ENCODE measurements around the gene CYSTM1.

The CYSTM1 gene

DNA sequence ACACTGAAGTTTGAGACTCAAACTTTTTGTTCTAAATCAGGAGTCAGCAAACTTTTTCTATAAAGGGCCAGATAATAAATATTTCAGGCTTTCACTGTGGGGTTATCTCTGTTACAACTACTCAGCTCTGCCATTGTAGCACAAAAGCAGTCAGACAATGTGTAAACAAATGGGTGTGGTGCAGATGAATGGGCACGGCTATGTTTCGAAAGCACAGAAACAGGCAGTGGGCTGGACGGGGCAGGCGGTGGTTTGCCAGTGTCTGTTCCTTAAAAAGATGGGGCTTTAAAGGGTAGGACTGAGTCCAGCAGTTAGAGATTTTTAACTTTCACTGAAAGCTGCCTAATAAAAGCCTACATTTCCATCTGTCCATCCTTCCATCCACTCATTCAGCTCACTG lies 79.0 kb downstream of the CYSTM1 start:
- TF ChIP-seq, protein P1, sequence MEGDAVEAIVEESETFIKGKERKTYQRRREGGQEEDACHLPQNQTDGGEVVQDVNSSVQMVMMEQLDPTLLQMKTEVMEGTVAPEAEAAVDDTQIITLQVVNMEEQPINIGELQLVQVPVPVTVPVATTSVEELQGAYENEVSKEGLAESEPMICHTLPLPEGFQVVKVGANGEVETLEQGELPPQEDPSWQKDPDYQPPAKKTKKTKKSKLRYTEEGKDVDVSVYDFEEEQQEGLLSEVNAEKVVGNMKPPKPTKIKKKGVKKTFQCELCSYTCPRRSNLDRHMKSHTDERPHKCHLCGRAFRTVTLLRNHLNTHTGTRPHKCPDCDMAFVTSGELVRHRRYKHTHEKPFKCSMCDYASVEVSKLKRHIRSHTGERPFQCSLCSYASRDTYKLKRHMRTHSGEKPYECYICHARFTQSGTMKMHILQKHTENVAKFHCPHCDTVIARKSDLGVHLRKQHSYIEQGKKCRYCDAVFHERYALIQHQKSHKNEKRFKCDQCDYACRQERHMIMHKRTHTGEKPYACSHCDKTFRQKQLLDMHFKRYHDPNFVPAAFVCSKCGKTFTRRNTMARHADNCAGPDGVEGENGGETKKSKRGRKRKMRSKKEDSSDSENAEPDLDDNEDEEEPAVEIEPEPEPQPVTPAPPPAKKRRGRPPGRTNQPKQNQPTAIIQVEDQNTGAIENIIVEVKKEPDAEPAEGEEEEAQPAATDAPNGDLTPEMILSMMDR (IDR thresholded peaks at IDR 0.05; ENCODE audit: low read length): no peak
- TF ChIP-seq EZH2 (IDR thresholded peaks at IDR 0.05; ENCODE audit: borderline replicate concordance, low read length): no peak
- Histone ChIP-seq H2AFZ (ENCODE audit: low read length) (no peak overlapping the region), H4K20me1 (ENCODE audit: insufficient read depth, low read length) (no peaks in the 10 kb centered on the region), H3K4me3 (ENCODE audit: low read depth, low read length, poor library complexity, severe bottlenecking) (no peak overlapping the region), H3K27me3 (ENCODE audit: insufficient read depth, low read length) (no peaks in the 10 kb centered on the region), H3K9me3 (ENCODE audit: low read length) (no peaks in the 10 kb centered on the region), H3K9ac (ENCODE audit: low read length) (no peak overlapping the region), H3K4me2 (ENCODE audit: low read length) (no peak overlapping the region), H3K79me2 (ENCODE audit: insufficient read depth, low read length) (no peaks in the 10 kb centered on the region), H3K36me3 (ENCODE audit: insufficient read depth, low read length) (peaks cover 18% of the 10 kb centered on the region; the same call in 1 of the 2 replicates), H3K9me2 (ENCODE audit: low read depth, low read length) (no peaks in the 10 kb centered on the region), H3K27ac (ENCODE audit: low read depth, low read length, poor library complexity, severe bottlenecking) (peak overlapping the region; percentile 84), H3F3A (ENCODE audit: insufficient read depth, low read length) (peaks cover 7% of the 10 kb centered on the region), H3K4me1 (ENCODE audit: insufficient read depth, low read length, severe bottlenecking) (peaks cover 65% of the 10 kb centered on the region)

DNA sequence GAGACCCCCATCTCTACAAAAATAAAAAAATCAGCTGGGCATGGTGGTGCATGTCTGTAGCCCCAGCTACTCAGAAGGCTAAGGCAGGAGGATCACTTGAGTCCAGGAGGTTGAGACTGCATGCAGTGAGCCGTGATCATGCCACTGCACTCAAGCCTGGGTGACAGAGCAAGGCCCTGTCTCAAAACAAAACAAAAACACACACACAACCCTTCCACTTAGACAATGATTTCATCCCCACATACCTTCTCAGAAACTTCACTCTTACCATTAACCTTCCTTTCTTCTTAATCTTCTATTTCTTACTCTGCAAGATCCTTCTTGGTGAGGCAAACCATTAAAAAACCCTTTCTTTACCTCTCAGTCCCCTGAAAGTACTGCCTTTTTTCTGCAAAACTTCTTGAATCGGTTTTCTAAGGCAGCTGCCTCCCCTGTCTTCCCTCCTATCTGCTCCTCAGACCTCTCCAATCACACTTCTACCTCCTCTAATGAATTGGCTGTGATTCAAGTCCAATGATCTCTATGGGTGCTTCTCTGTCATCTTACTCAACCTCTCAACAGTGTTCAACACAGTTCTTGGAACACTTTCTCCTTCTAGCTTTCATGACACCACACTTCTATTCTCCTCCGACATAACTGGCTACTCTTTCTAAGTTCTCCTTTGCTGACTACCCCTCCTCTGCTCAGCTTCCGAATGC lies 80.6 kb downstream of the CYSTM1 start:
- Histone ChIP-seq H3K27me3 (ENCODE audit: insufficient read depth, low read length) (no peaks in the 10 kb centered on the region), H4K20me1 (ENCODE audit: insufficient read depth, low read length) (no peaks in the 10 kb centered on the region), H3K4me3 (ENCODE audit: low read depth, low read length, poor library complexity, severe bottlenecking) (no peak overlapping the region), H3F3A (ENCODE audit: insufficient read depth, low read length) (peaks cover 3% of the 10 kb centered on the region; the same call in 1 of the 2 replicates), H2AFZ (ENCODE audit: low read length) (no peak overlapping the region), H3K9ac (ENCODE audit: low read length) (no peak overlapping the region), H3K9me3 (ENCODE audit: low read length) (no peaks in the 10 kb centered on the region), H3K4me2 (ENCODE audit: low read length) (no peak overlapping the region), H3K36me3 (ENCODE audit: insufficient read depth, low read length) (peaks cover 25% of the 10 kb centered on the region), H3K27ac (ENCODE audit: low read depth, low read length, poor library complexity, severe bottlenecking) (peak overlapping the region; percentile 42), H3K9me2 (ENCODE audit: low read depth, low read length) (no peaks in the 10 kb centered on the region), H3K79me2 (ENCODE audit: insufficient read depth, low read length) (no peaks in the 10 kb centered on the region), H3K4me1 (ENCODE audit: insufficient read depth, low read length, severe bottlenecking) (peaks cover 49% of the 10 kb centered on the region)
- TF ChIP-seq, protein P1 (IDR thresholded peaks at IDR 0.05; ENCODE audit: low read length): no peak
- TF ChIP-seq EZH2 (IDR thresholded peaks at IDR 0.05; ENCODE audit: borderline replicate concordance, low read length): no peak

DNA sequence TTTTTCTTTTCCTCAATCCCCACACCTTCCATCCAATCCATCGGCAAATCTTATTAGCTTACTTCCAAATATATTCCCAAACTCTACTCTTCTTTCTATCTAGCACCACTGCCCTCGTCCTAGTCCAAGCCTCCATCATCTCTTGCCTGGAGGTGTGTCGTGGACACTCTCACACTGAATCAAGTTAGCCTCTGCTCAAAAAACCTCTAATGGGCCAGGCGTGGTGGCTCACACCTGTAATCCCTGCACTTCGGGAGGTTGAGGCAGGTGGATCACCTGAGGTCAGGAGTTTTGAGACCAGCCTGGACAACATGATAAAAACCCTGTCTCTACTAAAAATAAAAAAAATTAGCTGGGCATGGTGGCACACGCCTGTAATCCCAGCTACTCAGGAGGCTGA lies 81.7 kb downstream of the CYSTM1 start:
- H3K27me3 ChIP-seq (ENCODE audit: insufficient read depth, low read length): no peaks in the 10 kb centered on the region
- no peak overlapping the region for H3K4me2 ChIP-seq (ENCODE audit: low read length)
- H2AFZ ChIP-seq (ENCODE audit: low read length): no peak overlapping the region
- no peak overlapping the region for H3K9ac ChIP-seq (ENCODE audit: low read length)
- no peak overlapping the region for H3K27ac ChIP-seq (ENCODE audit: low read depth, low read length, poor library complexity, severe bottlenecking)
- H3K79me2 ChIP-seq (ENCODE audit: insufficient read depth, low read length): no peaks in the 10 kb centered on the region
- H3K36me3 ChIP-seq (ENCODE audit: insufficient read depth, low read length): peaks cover 29% of the 10 kb centered on the region
- H3K9me2 ChIP-seq (ENCODE audit: low read depth, low read length): no peaks in the 10 kb centered on the region
- TF ChIP-seq, protein P1 (IDR thresholded peaks at IDR 0.05; ENCODE audit: low read length): no peak
- no peak for TF ChIP-seq EZH2 (IDR thresholded peaks at IDR 0.05; ENCODE audit: borderline replicate concordance, low read length)
- H4K20me1 ChIP-seq (ENCODE audit: insufficient read depth, low read length): no peaks in the 10 kb centered on the region
- no peak overlapping the region for H3K4me3 ChIP-seq (ENCODE audit: low read depth, low read length, poor library complexity, severe bottlenecking)
- H3K9me3 ChIP-seq (ENCODE audit: low read length): no peaks in the 10 kb centered on the region
- H3K4me1 ChIP-seq (ENCODE audit: insufficient read depth, low read length, severe bottlenecking): peaks cover 42% of the 10 kb centered on the region
- H3F3A ChIP-seq (ENCODE audit: insufficient read depth, low read length): peaks cover 3% of the 10 kb centered on the region; the same call in 1 of the 2 replicates

Data from OCI-LY1 (cell line).